GM18868 (cell line): ENCODE data around the gene NEURL4.
"Not testable (repeated sequence)": the region's sequence is repeated elsewhere in the genome, so short reads cannot be mapped to it uniquely, and the experiment has no call there.

Experiments used
- ATAC-seq: cut with Tn5 transposase; IDR thresholded peaks from one replicate; pipeline ENCODE4 v1.9.1; 2021; ENCODE audit warnings: mild to moderate bottlenecking, moderate library complexity; ENCODE audit not compliant: unreplicated experiment

Gene NEURL4

GRCh38 chr17:7347630-7348477, 18.7 kb upstream of the NEURL4 start:
- no peak for ATAC-seq

GRCh38 chr17:7346761-7347614, 17.9 kb upstream of the NEURL4 start:
- ATAC-seq = no peak

- ATAC-seq = no peak
Observed at GRCh38 chr17:7343250-7343649, 14.1 kb upstream of the NEURL4 start.

GRCh38 chr17:7341842-7342241, 12.7 kb upstream of the NEURL4 start:
- ATAC-seq = no peak

GRCh38 chr17:7340179-7340578, 11.0 kb upstream of the NEURL4 start:
- no peak for ATAC-seq

GRCh38 chr17:7337600-7337999, 8.5 kb upstream of the NEURL4 start:
- ATAC-seq = not testable (repeated sequence)

- peak; percentile 64 for ATAC-seq
Observed at GRCh38 chr17:7336240-7337175, 7.4 kb upstream of the NEURL4 start, which contains the start of gene ACAP1. TSS of gene ACAP1 (plus strand) at chr17:7336529. CDS start at chr17:7336735, 206 bp downstream.

- not testable (repeated sequence) for ATAC-seq
Observed at GRCh38 chr17:7335765-7336164, 6.6 kb upstream of the NEURL4 start.

GRCh38 chr17:7334938-7335538, 5.9 kb upstream of the NEURL4 start:
- ATAC-seq = no peak

- ATAC-seq = not testable (repeated sequence)
Observed at GRCh38 chr17:7332600-7333069, 3.5 kb upstream of the NEURL4 start.

GRCh38 chr17:7332111-7332510, 3.0 kb upstream of the NEURL4 start:
- ATAC-seq = no peak

- ATAC-seq = no peak
Observed at GRCh38 chr17:7330638-7331015, 1.5 kb upstream of the NEURL4 start.

- peak; percentile 30 for ATAC-seq
Observed at GRCh38 chr17:7329997-7330637, 982 bp upstream of the NEURL4 start.

- peak; percentile 60 for ATAC-seq
Observed at GRCh38 chr17:7329374-7329996, 350 bp upstream of the NEURL4 start.

- ATAC-seq = no peak
Observed at GRCh38 chr17:7328009-7328408, 1.1 kb downstream of the NEURL4 start.

GRCh38 chr17:7327501-7327900, 1.6 kb downstream of the NEURL4 start:
- ATAC-seq = no peak

- ATAC-seq = no peak
Observed at GRCh38 chr17:7327056-7327455, 2.1 kb downstream of the NEURL4 start.

- ATAC-seq = no peak
Observed at GRCh38 chr17:7326186-7326585, 2.9 kb downstream of the NEURL4 start.

- no peak for ATAC-seq
Observed at GRCh38 chr17:7325031-7325528, 4.1 kb downstream of the NEURL4 start.
